ENCODE results near the gene VAMP7. TPM values are rescaled to one million over a fixed set of nuclear protein-coding genes. Genes with fewer than 3 reads are reported as not detected.
"Not testable (repeated sequence)": the region's sequence is repeated elsewhere in the genome, so short reads cannot be mapped to it uniquely, and the experiment has no call there.

Gene VAMP7
- polyA plus RNA-seq, 1 donor (not counting 4 experiments of a cell fraction or from before 2014, with no cell fraction given), result 41.5 TPM

DNA sequence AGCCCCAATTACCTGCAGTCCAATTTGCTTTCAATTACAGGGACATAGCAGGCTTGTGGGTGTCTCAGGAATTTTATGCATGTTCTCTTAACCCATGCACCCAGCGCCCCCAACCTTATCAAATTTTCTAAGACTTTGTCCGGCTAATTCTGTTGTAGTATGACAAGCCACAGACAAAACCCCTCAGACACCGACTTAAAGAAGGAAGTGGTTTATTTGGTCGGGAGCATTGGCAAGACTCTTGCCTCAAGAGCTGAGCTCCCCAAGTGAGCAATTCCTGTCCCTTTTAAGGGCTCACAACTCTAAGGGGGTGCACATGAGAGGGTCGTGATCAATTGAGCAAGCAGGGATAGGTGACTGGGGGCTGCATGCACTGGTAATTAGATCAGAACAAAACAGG is 87.6 kb downstream of the VAMP7 start:
- no peaks in the 10 kb centered on the region for H3K36me3 ChIP-seq (ENCODE audit: control insufficient read depth in 2 of 2, extremely low read depth in 1 of 2, insufficient read depth in 2 of 2, low read length in 2 of 2)
- no peak overlapping the region for H3K27ac ChIP-seq (ENCODE audit: control insufficient read depth, insufficient read depth, low read length)
- no peak for DNase-seq (ENCODE audit: low read depth, low spot score)
- H2AFZ ChIP-seq (ENCODE audit: control insufficient read depth, low read length), result no peak overlapping the region
- no peak overlapping the region for H3K4me2 ChIP-seq (ENCODE audit: control insufficient read depth, extremely low read depth, insufficient read depth, low read depth, low read length)
- no peak overlapping the region for H3K9ac ChIP-seq (ENCODE audit: control insufficient read depth, extremely low read depth, insufficient read depth, low read length)
- no peak for FAIRE-seq
- H3K79me2 ChIP-seq (ENCODE audit: control insufficient read depth, insufficient read depth, low read length), result no peaks in the 10 kb centered on the region
- H3K27me3 ChIP-seq (ENCODE audit: control insufficient read depth, extremely low read depth, insufficient read depth, low read length), result no peaks in the 10 kb centered on the region
- no peak for TF ChIP-seq EZH2 (IDR thresholded peaks at IDR 0.05; ENCODE audit: low read length)
- TF ChIP-seq, protein P1, sequence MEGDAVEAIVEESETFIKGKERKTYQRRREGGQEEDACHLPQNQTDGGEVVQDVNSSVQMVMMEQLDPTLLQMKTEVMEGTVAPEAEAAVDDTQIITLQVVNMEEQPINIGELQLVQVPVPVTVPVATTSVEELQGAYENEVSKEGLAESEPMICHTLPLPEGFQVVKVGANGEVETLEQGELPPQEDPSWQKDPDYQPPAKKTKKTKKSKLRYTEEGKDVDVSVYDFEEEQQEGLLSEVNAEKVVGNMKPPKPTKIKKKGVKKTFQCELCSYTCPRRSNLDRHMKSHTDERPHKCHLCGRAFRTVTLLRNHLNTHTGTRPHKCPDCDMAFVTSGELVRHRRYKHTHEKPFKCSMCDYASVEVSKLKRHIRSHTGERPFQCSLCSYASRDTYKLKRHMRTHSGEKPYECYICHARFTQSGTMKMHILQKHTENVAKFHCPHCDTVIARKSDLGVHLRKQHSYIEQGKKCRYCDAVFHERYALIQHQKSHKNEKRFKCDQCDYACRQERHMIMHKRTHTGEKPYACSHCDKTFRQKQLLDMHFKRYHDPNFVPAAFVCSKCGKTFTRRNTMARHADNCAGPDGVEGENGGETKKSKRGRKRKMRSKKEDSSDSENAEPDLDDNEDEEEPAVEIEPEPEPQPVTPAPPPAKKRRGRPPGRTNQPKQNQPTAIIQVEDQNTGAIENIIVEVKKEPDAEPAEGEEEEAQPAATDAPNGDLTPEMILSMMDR (optimal IDR thresholded peaks at IDR 0.05 in 1 of 3, IDR thresholded peaks at IDR 0.05 in 1 of 3, conservative IDR thresholded peaks at IDR 0.05 in 1 of 3; ENCODE audit: extremely low read depth in 1 of 3, insufficient read depth in 2 of 3, low read length in 3 of 3), result no peak
- dilution Hi-C loops (cut with MboI; ENCODE audit: extremely low pct_ligation_motif_present, low sequenced_read_pairs), result no loop called here
- H3K9me3 ChIP-seq (ENCODE audit: control insufficient read depth, low read depth, low read length), result peaks cover 4% of the 10 kb centered on the region
- no peaks in the 10 kb centered on the region for H3K4me1 ChIP-seq (ENCODE audit: control insufficient read depth, extremely low read depth, insufficient read depth, low read length)
- no peaks in the 10 kb centered on the region for H4K20me1 ChIP-seq (ENCODE audit: control insufficient read depth, extremely low read depth, insufficient read depth, low read length)
- H3K4me3 ChIP-seq (ENCODE audit: control insufficient read depth in 2 of 3, extremely low read depth in 1 of 3, insufficient read depth in 2 of 3, low read depth in 1 of 3, low read length in 3 of 3), result no peak overlapping the region
- no peaks in the 10 kb centered on the region for H3K9me1 ChIP-seq (ENCODE audit: control insufficient read depth, extremely low read depth, insufficient read depth, low read length)

DNA sequence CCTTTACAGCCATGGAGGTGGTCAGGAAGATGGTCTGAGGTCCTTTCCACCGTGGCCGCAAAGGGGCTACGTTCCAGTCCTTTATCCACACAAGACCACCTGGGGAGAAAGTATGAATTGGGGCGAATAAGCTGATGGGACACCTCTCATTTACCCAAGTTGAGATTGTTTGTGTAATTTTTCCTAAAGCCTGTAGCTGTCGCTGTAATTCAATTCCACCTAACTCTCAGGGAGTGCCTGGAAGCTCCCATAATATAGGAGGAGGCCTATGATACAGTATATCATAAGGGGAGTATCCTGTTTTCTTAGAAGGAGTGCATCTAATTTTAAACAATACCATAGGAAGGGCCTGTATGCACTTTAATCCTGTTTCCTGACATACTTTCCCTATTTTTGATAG is 90.5 kb downstream of the VAMP7 start:
- H3K4me2 ChIP-seq (ENCODE audit: control insufficient read depth, extremely low read depth, insufficient read depth, low read depth, low read length); H3K4me1 ChIP-seq (ENCODE audit: control insufficient read depth, extremely low read depth, insufficient read depth, low read length); dilution Hi-C loops (cut with MboI; ENCODE audit: extremely low pct_ligation_motif_present, low sequenced_read_pairs); H3K9me1 ChIP-seq (ENCODE audit: control insufficient read depth, extremely low read depth, insufficient read depth, low read length); H3K9me3 ChIP-seq (ENCODE audit: control insufficient read depth, low read depth, low read length); H3K4me3 ChIP-seq (ENCODE audit: control insufficient read depth in 2 of 3, extremely low read depth in 1 of 3, insufficient read depth in 2 of 3, low read depth in 1 of 3, low read length in 3 of 3); H3K27me3 ChIP-seq (ENCODE audit: control insufficient read depth, extremely low read depth, insufficient read depth, low read length); H3K36me3 ChIP-seq (ENCODE audit: control insufficient read depth in 2 of 2, extremely low read depth in 1 of 2, insufficient read depth in 2 of 2, low read length in 2 of 2); FAIRE-seq; H4K20me1 ChIP-seq (ENCODE audit: control insufficient read depth, extremely low read depth, insufficient read depth, low read length); DNase-seq (ENCODE audit: low read depth, low spot score); H3K27ac ChIP-seq (ENCODE audit: control insufficient read depth, insufficient read depth, low read length); H3K79me2 ChIP-seq (ENCODE audit: control insufficient read depth, insufficient read depth, low read length); H2AFZ ChIP-seq (ENCODE audit: control insufficient read depth, low read length); H3K9ac ChIP-seq (ENCODE audit: control insufficient read depth, extremely low read depth, insufficient read depth, low read length): not testable (repeated sequence)

DNA sequence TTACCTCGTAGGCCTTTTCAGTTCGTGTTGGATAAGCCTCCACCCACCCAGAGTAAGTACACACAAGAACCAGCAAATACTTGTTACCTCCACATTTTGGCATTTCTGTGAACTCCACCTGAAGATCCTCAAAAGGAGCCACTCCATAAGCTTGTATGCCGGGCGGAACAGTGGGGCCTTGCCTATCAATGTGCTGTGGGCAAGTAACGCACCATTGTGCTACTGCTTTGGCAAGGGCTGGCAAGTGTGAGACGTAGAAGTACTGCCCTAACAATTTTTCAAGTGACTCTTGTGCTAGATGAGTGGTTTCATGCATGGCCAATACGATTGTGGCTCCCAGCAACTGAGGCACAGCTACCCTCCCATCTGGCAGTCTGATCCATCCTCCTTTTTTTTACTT is 91.1 kb downstream of the VAMP7 start:
- H4K20me1 ChIP-seq (ENCODE audit: control insufficient read depth, extremely low read depth, insufficient read depth, low read length); H3K9ac ChIP-seq (ENCODE audit: control insufficient read depth, extremely low read depth, insufficient read depth, low read length); H2AFZ ChIP-seq (ENCODE audit: control insufficient read depth, low read length); H3K27me3 ChIP-seq (ENCODE audit: control insufficient read depth, extremely low read depth, insufficient read depth, low read length); H3K27ac ChIP-seq (ENCODE audit: control insufficient read depth, insufficient read depth, low read length); FAIRE-seq; H3K9me3 ChIP-seq (ENCODE audit: control insufficient read depth, low read depth, low read length); dilution Hi-C loops (cut with MboI; ENCODE audit: extremely low pct_ligation_motif_present, low sequenced_read_pairs); H3K4me2 ChIP-seq (ENCODE audit: control insufficient read depth, extremely low read depth, insufficient read depth, low read depth, low read length); H3K9me1 ChIP-seq (ENCODE audit: control insufficient read depth, extremely low read depth, insufficient read depth, low read length); DNase-seq (ENCODE audit: low read depth, low spot score); H3K4me1 ChIP-seq (ENCODE audit: control insufficient read depth, extremely low read depth, insufficient read depth, low read length); H3K36me3 ChIP-seq (ENCODE audit: control insufficient read depth in 2 of 2, extremely low read depth in 1 of 2, insufficient read depth in 2 of 2, low read length in 2 of 2); H3K79me2 ChIP-seq (ENCODE audit: control insufficient read depth, insufficient read depth, low read length); H3K4me3 ChIP-seq (ENCODE audit: control insufficient read depth in 2 of 3, extremely low read depth in 1 of 3, insufficient read depth in 2 of 3, low read depth in 1 of 3, low read length in 3 of 3): not testable (repeated sequence)

All from keratinocyte (primary cell).